NCI-H345 (cell line): ENCODE measurements around the gene BPGM.
"Not testable (repeated sequence)": the region's sequence is repeated elsewhere in the genome, so short reads cannot be mapped to it uniquely, and the experiment has no call there.

ENCODE experiments used
- DNase-seq: peaks from one replicate; lab custom pipeline; 2025; lab: John Stamatoyannopoulos, UW

The BPGM gene

DNA sequence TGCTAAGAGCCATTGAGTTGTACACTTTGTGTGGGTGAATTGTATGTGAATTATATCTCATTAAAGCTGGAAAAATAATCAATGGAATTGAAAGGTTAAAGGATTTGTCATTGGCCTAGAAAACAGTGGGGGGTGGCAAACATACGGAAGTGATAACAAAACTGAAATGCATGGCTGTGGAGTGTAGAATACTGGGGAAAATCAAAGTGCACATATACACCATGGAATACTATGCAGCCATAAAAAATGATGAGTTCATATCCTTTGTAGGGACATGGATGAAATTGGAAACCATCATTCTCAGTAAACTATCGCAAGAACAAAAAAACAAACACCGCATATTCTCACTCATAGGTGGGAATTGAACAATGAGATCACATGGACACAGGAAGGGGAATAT, 18.4 kb downstream of the BPGM start:
- DNase-seq: not testable (repeated sequence)

DNA sequence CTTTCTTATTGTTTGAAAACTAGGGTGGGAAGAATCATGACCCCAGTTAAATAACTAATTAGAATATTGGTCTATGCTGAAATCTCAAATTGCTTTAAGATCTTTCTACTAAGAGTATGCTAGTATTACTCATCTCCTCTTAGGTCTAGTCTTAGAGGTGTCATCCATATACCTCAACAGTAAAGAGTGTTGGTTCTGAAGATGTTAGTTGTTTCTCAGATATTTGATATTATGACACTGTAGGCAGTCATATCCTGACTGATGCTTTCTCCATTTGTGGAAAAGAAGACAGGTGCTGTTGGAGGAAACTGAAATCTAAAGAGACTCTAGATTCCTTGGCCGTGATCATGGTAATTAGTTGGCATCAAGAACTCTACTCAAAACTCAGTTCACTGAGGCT, 21.2 kb downstream of the BPGM start:
- DNase-seq: no peak

DNA sequence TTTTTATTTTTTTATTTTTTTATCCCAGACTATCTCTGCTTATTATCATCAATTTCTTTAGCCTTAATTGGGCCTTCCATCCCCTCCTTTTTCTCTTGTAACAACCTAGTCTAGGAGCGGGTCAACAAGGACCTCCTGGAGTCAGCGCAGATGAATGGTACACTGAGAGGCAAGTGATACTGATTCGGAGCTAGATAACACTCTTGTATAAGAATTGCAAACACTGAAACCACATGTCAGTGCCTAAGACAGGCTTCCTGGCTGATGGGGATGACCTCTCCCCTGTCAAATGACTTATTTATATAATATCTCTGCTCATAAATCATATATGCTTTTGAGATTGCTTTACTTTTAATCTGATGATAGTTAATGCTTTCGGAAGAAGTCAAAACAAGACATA, 22.7 kb downstream of the BPGM start:
- DNase-seq: no peak

GRCh38 chr7:134669845-134670373, 23.3 kb downstream of the BPGM start:
- DNase-seq: peak; percentile 77

- no peak for DNase-seq
Measured at GRCh38 chr7:134671609-134672008, 25.0 kb downstream of the BPGM start.

DNA sequence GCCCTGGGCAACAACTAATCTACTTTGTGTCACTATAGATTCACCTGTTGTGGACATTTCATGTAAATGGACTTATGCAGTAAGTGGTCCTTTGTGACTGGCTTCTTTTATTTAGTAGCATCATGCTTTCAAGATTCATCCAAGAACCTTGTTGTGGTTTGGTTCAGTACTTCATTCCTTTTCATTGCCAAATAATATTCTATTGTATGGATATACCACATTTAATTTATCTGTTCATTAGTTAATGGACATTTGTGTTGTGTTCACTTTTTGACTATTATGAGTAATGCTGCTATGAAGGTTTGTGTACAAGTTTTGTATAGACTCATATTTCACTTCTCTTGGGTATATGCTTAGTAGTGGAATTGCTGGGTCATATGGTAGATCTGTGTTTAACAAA, 27.8 kb downstream of the BPGM start:
- DNase-seq: no peak

DNA sequence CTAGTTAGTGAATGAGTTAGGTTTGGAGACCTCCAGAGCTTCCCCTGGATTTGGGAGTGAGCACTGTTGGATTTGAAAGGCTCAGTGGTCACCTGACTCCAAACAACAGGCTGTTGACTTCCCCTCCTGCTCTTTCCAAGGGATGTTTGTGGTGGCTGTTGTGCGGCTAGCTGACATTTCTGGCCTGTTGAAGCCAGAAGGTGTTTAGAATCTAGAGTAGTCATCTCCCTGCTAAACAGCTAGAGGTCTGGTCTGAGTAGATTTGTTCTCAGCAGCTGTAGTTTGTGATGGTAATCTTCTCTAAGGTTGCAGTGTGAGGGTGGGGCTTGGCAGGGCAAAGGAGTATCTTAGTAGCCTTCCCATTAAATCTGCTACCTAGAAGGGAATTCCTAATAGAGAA, 30.1 kb downstream of the BPGM start:
- no peak for DNase-seq

- DNase-seq: no peak
Measured at GRCh38 chr7:134678115-134678514, 31.5 kb downstream of the BPGM start.

DNA sequence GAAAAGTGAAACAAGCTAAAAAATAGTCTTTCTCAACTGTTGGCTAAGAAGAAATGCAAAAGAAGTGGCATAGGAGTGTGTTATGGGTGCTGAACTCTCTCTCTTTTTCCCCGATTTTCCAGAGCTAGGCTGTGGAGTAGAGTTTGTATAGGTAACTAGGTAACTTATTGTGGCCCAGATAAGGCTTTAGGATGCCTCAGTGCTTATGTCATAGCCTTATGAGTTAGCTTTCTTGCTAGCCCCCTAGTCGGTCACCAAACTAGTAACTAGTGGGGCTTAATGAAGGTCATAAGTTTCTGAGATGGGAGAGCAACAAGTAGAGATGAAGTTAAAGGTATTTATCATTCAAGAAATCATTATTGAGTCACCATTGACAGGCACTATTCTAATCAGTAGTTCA, 32.4 kb downstream of the BPGM start:
- no peak for DNase-seq

DNA sequence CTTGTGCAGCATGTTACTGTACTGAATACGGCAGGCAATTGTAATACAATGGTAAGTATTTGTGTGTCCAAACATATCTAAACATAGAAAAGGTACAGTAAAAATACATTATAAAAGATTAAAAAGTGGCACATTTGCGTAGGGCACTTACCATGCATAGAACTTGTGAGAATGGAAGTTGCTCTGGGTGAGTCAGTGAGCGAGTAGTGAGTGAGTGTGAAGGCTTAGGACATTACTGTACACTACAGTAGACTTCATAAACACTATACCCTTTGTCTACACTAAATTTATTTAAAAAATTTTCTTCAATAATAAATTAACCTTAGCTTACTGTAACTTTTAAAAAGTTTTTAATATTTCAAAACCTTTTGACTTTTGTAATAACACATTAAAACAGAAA, 37.5 kb downstream of the BPGM start:
- no peak for DNase-seq

DNA sequence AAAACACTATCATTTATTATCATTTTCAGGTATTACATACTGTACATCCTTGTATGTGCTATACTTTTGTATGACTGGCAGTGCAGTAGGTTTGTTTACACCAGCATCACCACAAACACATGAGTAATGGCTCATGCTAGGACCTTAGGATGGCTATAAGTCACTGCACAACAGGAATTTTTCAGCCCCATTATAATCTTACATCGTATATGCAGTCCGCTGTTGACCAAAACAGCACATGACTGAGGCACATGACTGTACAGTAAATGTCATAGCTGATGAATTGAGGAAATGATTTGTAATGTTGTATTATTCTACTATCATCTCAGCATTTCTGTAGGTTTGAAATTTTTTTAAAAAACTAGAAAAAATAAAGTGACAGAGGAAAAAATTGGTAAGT, 38.6 kb downstream of the BPGM start:
- DNase-seq: no peak

DNA sequence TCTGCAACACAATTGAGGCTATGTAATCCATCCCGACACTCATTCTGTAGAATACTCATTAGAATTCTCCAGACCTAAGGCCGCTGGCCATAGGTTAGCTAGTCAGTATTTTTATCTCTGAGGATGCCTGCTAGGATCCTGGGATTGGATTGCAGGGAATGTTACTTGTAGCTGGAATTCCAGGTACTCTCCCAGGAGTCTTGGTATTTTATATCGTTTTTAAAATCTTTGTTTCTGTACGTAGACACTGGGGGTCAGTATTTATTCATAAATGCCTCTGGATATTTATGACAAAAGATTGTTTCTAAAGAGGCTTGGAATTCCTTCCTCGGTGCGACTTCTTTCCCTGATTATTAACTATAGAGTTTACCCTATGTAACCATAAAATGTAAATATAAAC, 40.1 kb downstream of the BPGM start:
- DNase-seq: no peak

- not testable (repeated sequence) for DNase-seq
Measured at GRCh38 chr7:134689550-134689949, 42.9 kb downstream of the BPGM start.

DNA sequence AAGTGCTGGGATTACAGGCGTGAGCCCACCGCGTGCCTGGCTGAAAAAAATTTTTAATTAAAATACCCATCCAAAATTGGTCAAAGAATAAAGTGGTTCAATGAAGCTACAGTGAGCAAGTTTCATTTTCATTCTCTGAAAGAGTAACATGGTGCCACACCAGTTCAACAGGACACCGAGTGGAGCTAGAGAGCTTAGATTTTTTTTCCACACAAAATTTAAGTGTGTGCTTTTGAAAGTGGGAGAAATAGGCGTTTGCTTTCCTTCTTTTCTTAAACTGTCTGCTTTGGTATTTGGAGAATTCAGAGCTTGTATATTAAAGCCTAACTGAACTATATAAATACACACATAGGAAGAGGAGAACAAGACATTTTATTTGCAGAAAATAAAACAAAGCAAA, 43.4 kb downstream of the BPGM start:
- DNase-seq: no peak

DNA sequence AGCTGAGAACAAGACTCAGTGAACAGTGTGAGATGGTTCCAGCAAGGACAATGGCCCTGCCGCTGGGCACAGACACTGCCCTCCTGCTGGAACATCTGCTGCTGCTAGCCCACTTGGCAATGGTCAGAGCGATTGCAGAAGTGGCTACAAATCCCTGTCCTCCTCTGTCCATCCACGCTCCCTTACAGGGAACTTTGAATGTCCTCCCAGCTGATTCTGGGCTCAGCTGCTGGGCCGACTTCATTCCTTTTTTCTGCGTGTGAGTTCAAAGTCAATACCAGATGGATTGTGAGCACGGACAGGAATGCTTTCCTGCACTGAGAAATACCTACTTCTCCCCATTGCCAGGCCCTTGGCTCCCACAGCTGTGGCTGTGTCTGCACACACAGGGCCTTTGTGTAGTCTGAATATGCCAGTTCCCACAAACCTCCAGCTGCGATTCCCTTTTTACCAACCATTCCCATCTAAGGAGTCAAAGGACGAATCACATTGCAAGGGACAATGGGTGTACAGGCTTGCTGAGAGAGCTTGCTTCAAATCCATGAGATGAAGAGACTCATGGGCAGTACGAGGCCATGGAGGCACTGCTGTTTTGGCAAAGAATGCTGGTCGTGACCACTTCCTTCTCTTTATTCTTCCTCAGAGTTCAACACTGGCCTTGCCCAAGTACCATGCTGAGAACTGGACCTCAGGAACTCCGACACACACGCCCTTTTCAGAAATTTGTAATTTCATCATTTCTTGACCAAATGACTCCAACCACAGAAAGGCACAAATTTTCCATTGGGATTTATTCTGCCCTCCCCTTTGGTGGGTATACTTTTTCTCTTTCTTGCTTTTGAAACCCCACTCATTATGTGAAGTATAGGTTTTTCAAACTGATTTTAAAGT, 44.2 kb downstream of the BPGM start:
- DNase-seq: no peak

GRCh38 chr7:134691546-134692343, 45.1 kb downstream of the BPGM start:
- no peak for DNase-seq

- DNase-seq: no peak
Measured at GRCh38 chr7:134692344-134692705, 45.7 kb downstream of the BPGM start.

DNA sequence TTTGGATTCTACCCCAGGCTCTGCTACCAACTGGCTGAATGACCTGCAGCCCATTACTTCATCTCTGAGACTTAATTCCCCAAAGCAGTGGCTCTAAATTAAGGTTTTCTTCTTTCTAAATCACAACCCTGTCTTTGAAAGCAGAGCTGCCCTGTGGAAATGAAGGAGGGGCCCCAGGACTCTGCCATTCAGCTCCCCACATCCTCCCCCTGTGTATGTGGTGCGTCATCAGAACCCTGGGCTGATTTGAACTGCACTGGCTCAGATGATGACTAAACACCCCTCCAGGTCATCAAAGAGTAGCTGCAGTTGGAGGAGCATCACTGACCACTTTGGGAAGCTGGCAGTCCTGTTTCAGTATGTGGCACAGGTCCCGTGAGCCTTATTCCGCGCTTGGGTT, 46.6 kb downstream of the BPGM start:
- no peak for DNase-seq

GRCh38 chr7:134694299-134694698, 47.6 kb downstream of the BPGM start:
- no peak for DNase-seq

DNA sequence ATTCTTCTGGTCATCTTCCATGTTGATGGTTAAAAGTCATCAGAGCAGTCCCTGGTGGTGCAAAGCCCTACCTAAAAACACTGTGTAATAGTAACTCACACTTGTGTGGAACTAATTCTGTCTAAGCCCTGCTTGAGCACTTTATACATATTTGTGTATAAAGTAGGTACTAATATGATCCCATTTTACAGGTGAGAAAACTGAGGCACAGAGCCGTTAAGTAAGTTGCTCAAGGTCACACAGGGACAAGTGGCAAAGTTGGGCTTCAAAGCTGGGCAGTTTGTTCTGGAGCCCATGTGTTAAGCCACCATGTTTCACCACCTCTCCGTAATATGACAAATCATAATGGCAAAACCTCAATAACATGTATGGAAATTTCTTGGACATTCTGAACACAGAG, 48.1 kb downstream of the BPGM start:
- no peak for DNase-seq

GRCh38 chr7:134695321-134695860, 48.7 kb downstream of the BPGM start:
- DNase-seq: no peak

DNA sequence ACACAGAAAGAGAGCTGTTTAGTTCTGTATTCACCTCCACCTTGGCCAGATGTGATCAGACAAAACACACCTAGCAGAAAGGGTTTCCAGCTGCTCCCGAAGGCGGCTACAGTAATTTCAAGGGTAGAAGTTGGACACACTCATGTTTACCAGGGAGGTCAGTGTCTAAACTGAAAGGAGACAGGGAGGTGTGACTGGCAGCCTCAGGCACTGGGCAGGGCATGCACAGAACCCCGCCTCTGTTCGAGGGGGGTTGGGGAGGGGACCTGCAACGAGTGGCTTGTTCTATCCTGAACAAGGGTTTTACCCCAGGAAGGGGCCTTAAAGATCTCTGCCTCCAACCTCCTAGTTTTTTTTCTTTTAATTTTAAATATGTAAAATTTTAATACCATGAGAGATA, 49.6 kb downstream of the BPGM start:
- DNase-seq: no peak
